Measurements from ENCODE around the gene RSPO4. TPM values are rescaled to one million over a fixed set of nuclear protein-coding genes. Genes with fewer than 3 reads are reported as not detected.

Gene RSPO4
- total RNA-seq, 1 donor from 2014 or later, result 0.95 TPM

- no peak for TF ChIP-seq CTCF (IDR thresholded peaks at IDR 0.05; ENCODE audit: unreplicated experiment)
- DNase-seq (ENCODE audit: low spot score), result no peak
- Mint-ChIP-seq H3K4me3 (ENCODE audit: unreplicated experiment) (no peak overlapping the region), H3K27me3 (ENCODE audit: unreplicated experiment) (peaks cover 3% of the 10 kb centered on the region), H3K27ac (ENCODE audit: unreplicated experiment) (no peak overlapping the region), H3K4me1 (ENCODE audit: unreplicated experiment) (peaks cover 20% of the 10 kb centered on the region), H3K36me3 (ENCODE audit: low read depth, unreplicated experiment) (peaks cover 3% of the 10 kb centered on the region), H3K9me3 (ENCODE audit: unreplicated experiment) (no peaks in the 10 kb centered on the region)
These were observed 92.5 kb downstream of the RSPO4 start for GRCh38 chr20:909641-910040.

Other genes starting within 250 kb of the RSPO4 start
- gene SLC52A3, start 233.8 kb downstream of the RSPO4 start, total RNA-seq (ENCODE audit: unreplicated experiment), result 2.9 TPM
- 7.2 TPM for gene FAM110A, start 168.6 kb downstream of the RSPO4 start, total RNA-seq (ENCODE audit: unreplicated experiment)
- gene ANGPT4, start 86.0 kb downstream of the RSPO4 start, total RNA-seq (ENCODE audit: unreplicated experiment), result 0.51 TPM
- gene PSMF1, start 116.3 kb upstream of the RSPO4 start, total RNA-seq (ENCODE audit: unreplicated experiment), result 91.7 TPM
- gene TMEM74B, start 182.7 kb upstream of the RSPO4 start, total RNA-seq (ENCODE audit: unreplicated experiment), result 35.4 TPM
- gene C20orf202, start 201.1 kb upstream of the RSPO4 start, total RNA-seq (ENCODE audit: unreplicated experiment), result 0.92 TPM
- 1.1 TPM for gene RAD21L1, start 223.7 kb upstream of the RSPO4 start, total RNA-seq (ENCODE audit: unreplicated experiment)